HG03103 (cell line): ENCODE data around the gene HEBP1.

Source experiments
- ATAC-seq: cut with Tn5 transposase; IDR thresholded peaks from one replicate; pipeline ENCODE4 v1.9.1; 2021; ENCODE audit warnings: low read depth; ENCODE audit not compliant: unreplicated experiment

The HEBP1 gene

DNA sequence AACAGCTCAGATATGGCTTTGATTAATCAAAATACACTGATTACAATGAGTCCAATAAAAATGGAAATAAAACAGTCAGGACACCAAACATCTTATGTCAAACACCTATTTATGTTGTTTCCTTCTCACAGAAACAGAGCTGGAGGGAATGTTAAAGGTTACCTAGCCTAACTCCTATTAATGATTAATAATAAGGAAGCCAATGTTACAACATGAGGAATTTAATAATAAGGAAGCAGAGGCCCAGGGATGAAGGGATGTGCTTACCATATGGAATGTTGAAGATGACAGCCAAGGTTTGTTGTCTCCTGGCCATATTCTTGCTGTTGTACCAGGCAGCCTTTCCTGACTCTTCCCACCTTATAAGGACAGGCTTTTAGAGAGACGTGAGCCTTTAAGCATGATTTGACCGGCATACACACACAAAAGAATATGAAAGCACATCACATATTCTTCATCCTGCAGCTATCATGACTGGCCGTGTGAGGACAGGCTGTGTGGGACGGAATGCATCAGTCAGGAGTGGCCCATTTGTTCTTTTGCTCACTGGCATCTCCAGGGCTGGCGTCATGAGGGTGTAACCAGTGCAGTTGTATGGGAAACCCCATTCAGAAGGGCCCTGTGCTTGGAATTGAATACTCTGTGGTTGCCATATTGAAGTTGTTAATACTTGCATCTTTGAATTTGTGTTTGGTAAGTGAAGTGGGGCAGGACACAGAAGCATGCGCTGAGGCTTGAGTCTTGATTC, 45.0 kb downstream of the HEBP1 start:
- ATAC-seq = no peak

DNA sequence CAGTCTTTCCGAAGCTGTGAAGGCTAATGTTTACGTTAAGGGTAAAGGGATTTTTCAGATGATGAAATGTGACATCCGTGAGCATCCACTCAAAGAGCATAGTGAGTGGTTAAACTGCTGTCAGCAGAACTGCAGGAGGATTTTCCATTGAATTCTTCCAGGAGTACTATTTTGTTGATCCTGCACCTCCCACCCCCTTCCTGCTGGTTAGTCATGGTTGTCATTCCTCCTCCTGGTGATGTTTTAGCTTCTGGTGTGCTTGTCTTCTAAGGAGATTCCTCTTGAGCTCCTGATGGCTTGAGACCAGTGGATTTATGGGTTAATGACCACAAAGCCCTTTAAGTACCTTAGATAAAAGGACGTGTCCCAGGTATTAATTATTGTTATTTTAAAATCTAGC, 45.7 kb downstream of the HEBP1 start:
- no peak for ATAC-seq

DNA sequence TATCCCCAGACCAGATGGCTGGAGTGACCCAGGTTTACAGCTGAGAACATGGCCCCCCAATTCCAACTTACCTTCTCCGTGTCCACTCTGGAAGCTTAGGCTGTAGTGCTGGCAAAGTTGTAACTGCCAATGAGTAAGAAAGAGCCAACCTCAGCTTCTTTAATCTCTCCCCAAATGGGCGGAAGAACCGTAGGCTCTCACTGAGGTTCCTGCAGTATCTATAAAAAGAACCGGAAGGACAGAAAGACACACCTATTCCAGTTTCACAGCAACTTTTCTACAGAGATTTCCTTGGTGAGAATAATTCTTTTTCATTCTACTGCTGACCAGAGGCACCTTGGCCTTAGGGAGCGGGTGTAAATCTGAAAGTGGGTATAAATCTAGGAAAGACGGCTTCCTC, 48.0 kb downstream of the HEBP1 start, which contains the start of gene GPRC5D:
Gene GPRC5D (minus strand): TSS at position 135 of the 400 bp plus-strand sequence. CDS start 1,786 bp downstream, outside the sequence.
- no peak for ATAC-seq

DNA sequence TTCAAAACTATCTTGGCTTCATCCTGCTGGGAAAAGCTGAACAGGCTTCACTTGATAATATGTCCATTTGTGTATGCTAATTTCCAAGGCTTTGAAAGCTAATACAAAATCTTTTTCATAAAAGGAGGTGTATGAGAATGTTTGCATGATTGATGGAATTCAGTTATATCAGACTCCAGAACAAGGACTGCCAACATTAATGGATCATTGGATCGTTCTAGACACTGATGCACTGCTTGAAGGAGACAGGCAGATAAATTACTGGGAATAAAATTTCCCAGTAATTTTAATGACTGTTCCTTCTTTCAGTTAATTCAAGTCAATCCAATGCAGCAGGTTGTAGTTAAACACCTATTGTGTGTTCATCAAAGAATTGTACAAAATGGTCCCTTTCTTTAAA, 48.6 kb downstream of the HEBP1 start:
- ATAC-seq = no peak

DNA sequence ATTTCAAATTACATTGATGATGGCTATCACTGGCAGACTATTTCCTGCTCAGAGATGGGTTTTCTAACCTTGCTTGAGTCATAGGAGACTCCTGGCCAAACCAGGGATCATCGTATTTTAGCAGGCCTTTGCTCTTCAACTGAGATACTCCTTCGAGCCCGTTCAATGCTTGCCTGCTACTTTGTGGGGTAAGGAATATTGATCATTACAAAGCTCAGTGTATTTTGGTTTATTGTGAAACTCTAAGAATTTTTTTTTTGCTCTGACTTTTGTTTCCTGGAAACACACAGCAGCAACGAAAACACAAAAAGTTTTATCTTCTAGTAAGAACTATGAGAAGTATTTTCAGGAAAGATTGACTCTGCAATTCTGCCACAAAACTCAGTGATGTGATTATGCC, 52.2 kb downstream of the HEBP1 start:
- no peak for ATAC-seq

DNA sequence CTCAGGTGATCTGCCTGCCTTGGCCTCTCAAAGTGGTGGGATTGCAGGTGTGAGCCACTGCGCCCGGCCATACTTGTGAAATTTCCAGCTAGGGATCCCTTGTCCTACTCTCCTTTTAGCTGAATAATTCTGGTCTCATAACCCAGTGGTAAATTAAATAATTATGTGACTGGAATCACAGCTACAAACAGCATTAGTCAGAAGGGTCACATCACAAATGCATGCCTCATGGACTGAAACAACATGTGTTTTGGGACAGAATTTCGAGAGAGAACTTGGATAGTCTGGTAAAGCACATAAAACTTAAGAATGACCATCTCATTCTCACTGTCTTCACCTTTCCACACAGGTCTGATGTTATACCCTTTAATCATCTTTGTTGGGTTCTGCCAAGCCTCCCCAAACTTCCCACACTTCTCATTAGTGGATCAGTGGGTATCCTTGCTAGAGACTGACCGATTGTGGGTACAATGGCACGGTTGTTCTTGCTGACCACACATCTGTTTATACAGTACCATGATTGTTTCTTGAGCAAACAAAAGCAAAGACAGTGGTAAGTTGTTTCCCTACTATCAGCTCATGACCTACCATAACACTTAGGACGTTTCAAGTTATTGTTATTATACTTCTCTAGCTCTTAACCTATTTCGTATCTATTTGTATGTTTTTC, 53.2 kb downstream of the HEBP1 start:
- ATAC-seq = no peak

DNA sequence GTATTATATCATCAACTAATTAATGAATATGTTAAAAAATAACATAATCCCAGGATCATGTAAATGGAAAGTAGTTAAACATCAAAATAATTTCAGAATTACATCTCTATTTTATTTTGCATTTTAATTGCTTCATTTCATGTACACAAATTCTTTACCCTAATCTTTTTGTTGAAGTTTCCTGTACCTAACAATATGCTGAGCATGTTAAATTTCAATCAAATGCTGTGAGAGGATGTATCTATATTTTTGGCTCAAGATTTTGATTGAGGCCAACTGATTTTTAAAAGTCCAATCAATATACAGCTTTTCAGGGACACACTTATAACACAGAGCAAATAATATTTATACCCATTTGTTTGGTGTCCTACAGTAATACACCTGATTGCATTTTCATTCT, 54.5 kb downstream of the HEBP1 start:
- ATAC-seq = no peak

DNA sequence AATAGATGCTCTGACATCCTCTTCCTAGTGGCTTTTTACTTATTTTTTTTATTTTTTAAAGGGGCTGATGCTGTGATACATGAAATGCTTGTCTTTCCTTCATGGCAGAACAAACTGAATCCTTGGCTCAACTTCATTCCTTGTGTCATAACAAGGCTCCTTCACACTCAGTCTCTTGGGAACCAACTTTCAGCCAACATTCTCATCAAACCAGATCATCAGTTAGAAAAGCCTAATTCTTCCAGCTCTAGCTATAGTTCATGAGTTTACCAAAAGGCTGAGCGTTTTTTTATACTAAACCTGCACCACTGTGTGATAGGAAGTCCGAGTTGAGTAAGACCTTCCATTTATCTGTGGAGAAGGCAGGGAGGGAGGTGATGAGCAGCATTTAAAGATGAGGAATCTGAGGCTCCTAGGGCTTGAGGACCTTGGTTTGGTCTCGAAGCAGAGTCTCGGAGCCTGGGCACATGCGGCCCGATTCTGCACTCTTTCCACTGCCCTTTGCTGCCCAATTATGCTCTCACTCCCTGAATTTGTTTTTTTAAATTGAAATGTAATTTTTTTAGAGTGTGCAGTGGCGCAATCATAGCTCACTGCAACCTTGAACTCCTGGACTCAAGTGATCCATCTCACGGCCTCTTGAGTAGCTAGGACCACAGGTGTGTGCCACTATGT, 56.3 kb downstream of the HEBP1 start:
- ATAC-seq = no peak

DNA sequence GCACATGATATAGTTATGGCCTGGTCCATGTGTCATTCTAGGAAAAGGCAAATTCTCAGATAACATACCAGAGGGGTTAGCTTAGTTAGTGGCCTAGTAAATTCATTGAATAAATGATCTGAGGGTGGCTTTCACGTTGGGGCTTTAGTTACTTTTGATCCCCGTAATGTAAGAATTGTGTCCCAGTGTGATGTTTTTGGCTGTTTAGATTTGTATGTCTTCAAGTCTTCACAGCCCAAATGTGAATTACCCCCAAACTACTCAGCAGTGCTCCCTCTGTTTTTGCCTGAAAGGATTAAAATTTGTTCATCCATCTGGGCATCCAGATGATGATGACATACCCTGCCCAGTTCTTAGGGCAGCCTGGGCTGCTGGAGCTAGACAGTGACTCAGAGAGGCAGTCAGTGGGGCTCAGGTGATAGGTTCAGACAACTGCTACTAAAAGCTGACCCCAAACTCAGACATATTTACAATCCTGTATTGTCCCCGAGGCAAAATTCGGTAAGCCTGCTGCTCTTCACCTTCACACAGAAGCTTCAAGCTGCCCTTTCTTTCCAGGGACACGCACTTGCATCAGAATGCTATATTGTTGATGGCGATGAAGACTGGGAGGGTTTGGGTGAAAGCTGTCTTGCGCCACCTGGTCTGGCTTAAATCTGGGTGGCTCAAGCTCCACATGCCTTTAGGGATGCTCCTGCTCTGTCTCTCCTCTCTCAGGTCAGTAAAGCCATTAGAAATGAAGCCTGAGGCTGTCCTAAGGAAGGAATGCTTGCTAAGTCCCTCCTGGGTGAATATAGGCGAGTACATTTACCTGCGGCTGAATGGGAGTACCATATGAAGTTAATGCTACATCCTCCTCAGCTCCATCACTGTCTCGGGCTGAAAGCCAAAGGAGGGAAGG, 58.4 kb downstream of the HEBP1 start:
- ATAC-seq = no peak

DNA sequence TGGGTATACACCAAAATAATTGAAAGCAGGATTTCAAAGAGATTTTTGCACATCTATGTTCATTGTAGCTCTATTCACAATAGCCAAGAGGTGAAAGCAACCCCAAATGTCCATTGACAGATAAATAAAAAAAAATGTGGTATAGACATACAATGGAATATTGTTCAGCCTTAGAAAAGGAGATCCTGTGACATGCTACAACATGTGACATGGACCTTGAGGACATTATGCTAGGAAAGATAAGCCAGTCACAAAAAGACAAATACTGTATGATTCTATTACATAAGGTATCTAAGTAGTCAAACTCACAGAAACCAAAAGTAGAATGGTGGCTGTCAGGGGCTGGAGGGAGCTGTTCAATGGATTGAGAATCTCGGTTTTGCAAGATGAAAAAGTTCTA, 60.2 kb downstream of the HEBP1 start:
- no peak for ATAC-seq

DNA sequence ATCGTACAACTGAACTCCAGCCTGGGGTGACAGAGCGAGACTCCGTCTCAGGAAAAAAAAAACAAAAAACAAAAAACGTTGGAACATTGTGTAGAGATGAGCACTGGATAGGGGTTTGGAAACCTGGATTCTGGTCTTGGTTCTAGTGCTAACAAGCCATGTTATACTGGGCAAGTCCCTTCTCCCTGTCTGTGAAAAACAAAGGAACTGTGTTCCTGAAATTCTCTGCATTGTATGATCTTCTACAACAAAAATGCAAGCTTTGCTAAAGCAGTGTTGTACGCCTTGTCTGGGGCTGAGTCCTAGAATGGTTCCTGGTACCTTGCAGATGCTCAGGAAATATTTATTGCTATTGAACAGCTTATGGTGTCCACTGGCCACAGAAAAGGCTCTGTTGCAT, 61.5 kb downstream of the HEBP1 start:
- ATAC-seq = no peak

DNA sequence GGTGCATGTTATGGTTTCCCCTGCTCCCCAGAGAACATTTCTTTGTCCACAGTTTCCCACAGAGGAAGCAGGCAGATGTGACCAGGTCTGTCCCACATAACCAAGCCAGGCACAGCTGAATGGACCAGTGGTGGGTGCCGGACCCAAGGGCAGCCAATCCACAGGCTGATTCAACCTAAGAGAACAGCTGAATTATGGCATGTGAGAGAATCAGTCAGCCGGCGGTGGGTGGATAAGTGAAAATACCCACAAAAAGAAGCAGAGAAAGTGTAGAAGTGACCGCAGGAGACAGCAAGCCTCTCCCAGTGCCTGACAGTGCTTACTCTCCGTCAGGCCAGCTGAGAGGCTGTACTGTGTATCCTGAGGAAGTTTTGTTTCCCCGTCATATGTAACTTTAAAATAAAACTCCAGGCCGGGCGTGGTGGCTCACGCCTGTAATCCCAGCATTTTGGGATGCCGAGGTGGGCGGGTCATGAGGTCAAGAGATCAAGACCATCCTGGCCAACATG, 63.0 kb downstream of the HEBP1 start:
- ATAC-seq = no peak

DNA sequence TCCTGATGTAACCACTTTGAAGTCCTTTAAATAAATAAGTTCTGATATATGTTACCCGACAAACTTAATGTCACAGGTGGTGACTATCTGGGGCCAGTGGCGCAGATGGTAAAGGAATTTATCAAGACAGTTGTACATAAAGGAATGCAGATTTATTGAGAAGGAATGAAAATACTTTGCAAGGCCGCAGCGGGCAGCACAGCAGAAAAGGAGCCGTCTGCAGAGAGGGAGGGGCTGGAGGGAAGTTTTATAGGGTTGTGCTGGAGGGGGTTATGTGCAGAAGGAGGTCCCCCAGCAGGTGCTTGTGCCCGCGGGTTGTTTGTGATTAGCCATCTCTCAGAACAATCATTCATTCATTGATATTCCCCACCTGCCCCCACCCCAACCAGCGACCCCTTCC, 65.5 kb downstream of the HEBP1 start:
- ATAC-seq = no peak

DNA sequence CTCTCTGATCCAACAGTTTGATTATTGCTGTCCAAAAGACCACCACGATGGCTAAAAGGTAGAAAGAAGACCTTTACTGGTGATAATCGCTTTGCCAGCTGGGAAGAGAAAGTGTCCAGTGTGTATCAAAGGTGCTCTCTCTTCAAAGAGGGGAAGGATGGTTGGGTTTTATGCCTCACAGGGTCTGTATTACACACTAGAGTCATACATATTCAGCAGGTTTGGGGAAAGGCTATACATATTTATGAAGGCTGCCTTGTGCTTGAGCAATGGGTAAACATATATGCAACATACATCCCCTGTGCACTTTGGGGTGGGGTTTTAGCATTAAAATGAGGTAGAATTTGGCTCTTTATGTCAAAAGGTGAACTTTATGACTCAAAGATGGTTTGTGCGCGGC, 66.3 kb downstream of the HEBP1 start:
- no peak for ATAC-seq

DNA sequence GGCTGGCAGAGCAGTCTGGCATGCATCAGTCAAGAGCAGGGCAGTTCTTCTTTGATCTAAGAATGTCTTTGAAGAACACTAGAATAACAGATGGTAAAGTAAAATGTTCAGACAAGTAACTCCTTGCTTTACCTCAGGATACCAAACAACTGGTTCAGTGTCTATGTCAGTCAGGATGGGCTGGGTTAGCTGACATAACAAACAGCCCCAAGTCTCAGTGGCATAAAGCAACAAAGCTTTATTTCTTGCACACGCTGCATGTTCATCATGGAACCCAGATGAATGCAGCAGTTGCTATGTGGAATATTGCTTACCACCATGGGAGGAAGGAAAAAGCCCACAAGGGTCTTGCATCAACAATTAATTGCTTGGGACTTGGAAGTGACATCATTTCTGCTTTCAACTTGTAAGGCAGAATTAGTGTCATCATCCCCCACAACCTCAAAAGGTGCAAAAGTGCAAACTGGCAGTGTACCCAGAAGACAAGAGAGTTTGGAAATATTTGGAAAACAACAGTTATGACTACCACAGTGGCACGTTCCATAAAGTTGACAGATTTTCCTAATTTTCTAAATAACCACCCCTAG, 69.3 kb downstream of the HEBP1 start:
- no peak for ATAC-seq

DNA sequence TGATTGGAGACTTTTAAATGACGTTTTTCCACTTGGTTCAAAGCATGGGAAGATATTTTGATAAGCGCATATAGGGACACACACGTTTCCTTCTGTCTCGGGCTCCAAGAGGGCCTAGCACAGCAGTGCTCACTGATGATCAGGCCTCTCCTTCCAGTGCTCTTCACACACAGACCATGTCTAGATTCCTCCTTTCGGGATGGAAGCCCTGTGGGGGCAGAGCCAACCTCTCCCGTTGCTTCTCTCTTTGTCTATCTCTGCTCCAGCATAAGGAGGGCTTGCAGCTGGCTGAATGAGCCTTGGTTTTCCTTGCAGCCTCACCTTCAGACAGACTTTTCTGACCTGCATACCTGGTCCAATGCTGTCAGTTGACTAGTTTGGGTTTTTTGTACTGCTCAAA, 70.4 kb downstream of the HEBP1 start:
- ATAC-seq = no peak

DNA sequence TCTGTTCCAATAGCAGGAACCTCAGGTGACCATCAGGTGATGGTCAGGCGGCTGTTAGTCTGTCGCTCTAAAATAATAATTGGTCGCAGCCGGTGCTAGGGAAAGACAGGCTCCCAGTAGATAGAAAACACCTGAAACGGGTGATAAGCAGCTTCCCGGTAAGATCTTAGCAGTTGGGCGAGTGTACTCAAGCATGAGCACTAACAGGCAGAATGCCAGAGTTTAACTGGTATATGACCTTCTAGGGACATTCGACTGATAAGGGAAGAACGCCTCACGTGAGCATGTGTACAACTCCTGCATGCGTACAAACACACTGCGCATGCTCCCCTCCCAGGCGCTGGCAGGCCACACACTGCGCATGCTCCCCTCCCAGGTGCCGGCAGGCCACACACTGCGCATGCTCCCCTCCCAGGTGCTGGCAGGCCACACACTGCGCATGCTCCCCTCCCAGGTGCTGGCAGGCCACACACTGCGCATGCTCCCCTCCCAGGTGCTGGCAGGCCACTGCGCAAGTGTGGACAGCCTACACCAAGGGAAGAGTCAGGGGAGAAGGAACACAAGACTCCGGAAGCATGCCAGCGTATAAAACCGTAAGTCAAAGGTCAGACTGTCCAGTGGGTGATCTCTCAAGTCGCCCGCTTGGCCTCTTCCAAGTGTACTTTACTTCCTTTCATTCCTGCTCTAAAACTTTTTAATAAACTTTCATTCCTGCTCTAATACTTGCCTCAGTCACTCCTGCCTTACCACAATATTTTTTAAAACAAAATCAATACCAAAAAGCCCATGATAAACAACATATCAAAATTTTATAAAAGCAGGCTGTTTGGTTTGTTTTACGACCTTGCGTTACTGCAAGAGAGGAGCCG, 72.6 kb downstream of the HEBP1 start:
- ATAC-seq = no peak

DNA sequence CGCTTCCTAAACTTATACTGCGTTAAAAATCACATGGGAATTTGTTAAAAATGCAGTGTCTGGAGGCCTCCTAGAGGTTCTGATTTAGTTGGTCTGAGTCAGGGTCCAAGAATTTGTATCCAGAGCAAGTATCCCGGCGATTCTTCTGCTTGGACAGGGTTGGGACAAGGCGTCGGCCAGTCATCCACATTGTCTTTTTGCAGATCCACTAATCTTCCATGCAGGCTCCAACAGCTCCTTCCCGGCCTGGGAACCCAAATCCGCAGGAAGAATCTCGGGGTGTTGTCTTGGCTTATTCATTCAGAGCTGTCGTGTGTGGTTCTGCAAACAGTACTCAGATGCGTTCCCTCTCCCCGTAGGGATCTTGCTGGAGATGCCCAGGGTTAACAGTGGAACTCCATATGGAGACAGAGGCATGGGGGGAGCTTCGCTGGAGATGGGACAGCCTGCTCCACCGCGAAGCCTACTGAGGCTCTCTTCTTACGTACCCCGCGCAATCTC, 73.4 kb downstream of the HEBP1 start:
- no peak for ATAC-seq

DNA sequence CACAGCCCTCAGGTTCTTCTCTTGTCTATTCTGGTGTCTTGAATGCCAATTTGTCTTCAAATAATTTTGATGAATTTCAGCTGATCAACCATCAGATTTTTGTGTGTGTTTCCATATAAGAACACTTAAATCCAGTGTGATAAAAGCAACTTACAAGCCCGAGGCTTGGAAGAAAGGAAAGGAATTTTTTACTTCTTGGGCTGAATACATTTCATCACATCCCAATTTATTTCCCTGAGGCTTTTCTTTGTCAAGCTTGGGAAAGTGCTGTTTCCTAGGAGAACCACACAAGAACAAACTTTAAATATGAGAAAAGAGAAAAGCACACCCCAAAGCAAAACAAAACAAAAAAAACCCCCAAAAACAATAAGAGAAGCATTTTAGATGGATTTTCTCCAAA, 74.7 kb downstream of the HEBP1 start:
- no peak for ATAC-seq
